ENCODE measurements around the gene PAQR4. TPM values are rescaled to one million over a fixed set of nuclear protein-coding genes. Genes with fewer than 3 reads are reported as not detected.

Gene PAQR4
- polyA plus RNA-seq, 2 of the 4 experiments (the other 2 are of a cell fraction): 8.0 to 18.6 TPM

GRCh38 chr16:2948807-2949704 lies 20.1 kb upstream of the PAQR4 start:
- FAIRE-seq: no peak
- H3K4me3 ChIP-seq: no peak overlapping the region
- CTCF ChIA-PET: interaction anchor here (0.6 to 19.4 kb wide), 5 partner anchors 13 to 472 kb away, joined by 3 to 190 read pairs (median 23); partner anchors contain the start of gene KREMEN2

More at GRCh38 chr16:2948807-2949704, 20.1 kb upstream of the PAQR4 start:
- POLR2A ChIA-PET: no interaction called here
- DNase-seq (ENCODE audit: low read depth in 1 of 2, low spot score in 1 of 2): no peak
- Histone ChIP-seq H3K4me1 (no peaks in the 10 kb centered on the region), H3K4me2 (no peak overlapping the region), H3K27ac (no peak overlapping the region), H3K9me3 (no peaks in the 10 kb centered on the region)
- no peak for TF ChIP-seq JUNB (IDR thresholded peaks at IDR 0.05)
- TF ChIP-seq RNF2 (IDR thresholded peaks at IDR 0.05; ENCODE audit: borderline replicate concordance, low read depth): no peak
- no peak for TF ChIP-seq NR3C1 (IDR thresholded peaks at IDR 0.05)
- no peak for TF ChIP-seq FOSL2 (IDR thresholded peaks at IDR 0.05)
- no peak for TF ChIP-seq FOSL2 (CRISPR knock-in tag; IDR thresholded peaks at IDR 0.05)
- TF ChIP-seq USF2 (IDR thresholded peaks at IDR 0.05): no peak
- no peak for TF ChIP-seq REST (IDR thresholded peaks at IDR 0.05)
- TF ChIP-seq ZSCAN20 (CRISPR knock-in tag; IDR thresholded peaks at IDR 0.05): no peak
- TF ChIP-seq MYC (IDR thresholded peaks at IDR 0.05; ENCODE audit: borderline replicate concordance, low read length): no peak
- no peak for TF ChIP-seq HES2 (IDR thresholded peaks at IDR 0.05)
- no peak for TF ChIP-seq ESRRA (IDR thresholded peaks at IDR 0.05; ENCODE audit: borderline replicate concordance, low read length)
- TF ChIP-seq RAD21 (conservative IDR thresholded peaks at IDR 0.05 in 1 of 2, IDR thresholded peaks at IDR 0.05 in 1 of 2): no peak
- TF ChIP-seq ZFP36 (IDR thresholded peaks at IDR 0.05; ENCODE audit: borderline replicate concordance, partially characterized antibody): no peak
- TF ChIP-seq PBX3 (IDR thresholded peaks at IDR 0.05): no peak
- no peak for TF ChIP-seq POLR2A (IDR thresholded peaks at IDR 0.05; ENCODE audit: low read length)
- no peak for TF ChIP-seq NPAS2 (CRISPR knock-in tag; IDR thresholded peaks at IDR 0.05; ENCODE audit: borderline replicate concordance)
- no peak for TF ChIP-seq RFX5 (IDR thresholded peaks at IDR 0.05)
- TF ChIP-seq MAZ (IDR thresholded peaks at IDR 0.05; ENCODE audit: borderline replicate concordance, low read depth, low read length): no peak
- peak in 1 of 2 experiments; percentile 16; a peak in 1 of 6 replicates for ATAC-seq
- 88% methylated on average over 35 of the region's 36 CpGs for WGBS (ENCODE audit: missing lambda C conversion rate)
